Stimulated activated CD4-positive, alpha-beta T cell treated with anti-CD3 and anti-CD28 coated beads, TNF-alpha, amount 100 ng/mL, for 1 hour (primary cell): ENCODE measurements around the gene RBMS1.
"Not testable (repeated sequence)": the region's sequence is repeated elsewhere in the genome, so short reads cannot be mapped to it uniquely, and the experiment has no call there.

Experiments used
- DNase-seq, 3 donors: peaks; one replicate each; pipeline ENCODE4 v3.0.0-alpha.2; 2020; ENCODE audit warnings: low read depth in 3 of 3, low spot score in 1 of 3

Gene RBMS1

GRCh38 chr2:160471950-160472349 is 21.7 kb downstream of the RBMS1 start:
- DNase-seq, result no peak

DNA sequence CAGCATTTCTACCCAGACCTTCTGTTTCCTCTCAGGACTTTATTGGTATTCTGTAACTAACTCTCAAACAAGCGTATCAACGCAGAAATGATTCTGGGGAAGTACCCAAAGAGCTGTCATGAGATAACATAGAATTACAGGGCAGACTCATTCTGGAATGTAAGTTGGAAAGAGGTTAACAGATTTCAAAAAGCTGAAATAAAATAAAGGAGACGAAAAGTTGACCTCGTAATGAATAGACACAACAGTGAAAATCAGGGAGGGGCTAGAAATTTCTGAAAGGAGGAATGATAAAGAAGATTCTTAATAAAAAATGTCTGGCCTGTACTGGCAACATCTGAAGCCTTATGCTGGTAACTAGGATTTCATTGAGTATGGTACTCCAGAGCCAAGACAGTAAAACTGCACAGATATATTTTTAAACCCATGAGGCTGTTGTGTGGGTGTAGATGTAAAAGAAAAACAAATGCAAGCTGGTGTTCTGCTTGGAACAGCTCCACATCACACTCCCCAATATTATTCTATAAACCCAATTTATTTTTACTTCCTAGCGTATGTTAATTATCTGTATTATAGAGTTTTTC is 23.9 kb downstream of the RBMS1 start:
- no peak for DNase-seq

DNA sequence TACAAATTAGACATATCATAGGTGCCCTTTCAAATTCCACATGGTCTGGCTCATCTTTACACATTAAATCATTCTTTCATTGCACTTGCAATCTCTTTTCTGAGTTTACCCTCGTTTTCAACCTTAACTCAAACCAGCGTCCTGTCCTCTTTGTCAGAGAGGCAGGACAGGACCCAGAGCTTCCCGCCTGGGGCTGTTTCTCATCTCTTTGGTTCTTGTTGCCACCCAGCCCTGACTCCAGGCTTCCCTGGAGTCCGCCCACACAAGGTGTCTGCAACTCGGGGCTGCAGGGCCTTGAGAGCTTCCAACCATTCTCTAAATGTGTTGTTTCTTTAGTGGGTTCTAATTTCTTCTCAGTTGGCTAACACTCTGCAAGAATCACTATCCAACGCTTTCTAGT is 24.4 kb downstream of the RBMS1 start:
- DNase-seq, result no peak

DNA sequence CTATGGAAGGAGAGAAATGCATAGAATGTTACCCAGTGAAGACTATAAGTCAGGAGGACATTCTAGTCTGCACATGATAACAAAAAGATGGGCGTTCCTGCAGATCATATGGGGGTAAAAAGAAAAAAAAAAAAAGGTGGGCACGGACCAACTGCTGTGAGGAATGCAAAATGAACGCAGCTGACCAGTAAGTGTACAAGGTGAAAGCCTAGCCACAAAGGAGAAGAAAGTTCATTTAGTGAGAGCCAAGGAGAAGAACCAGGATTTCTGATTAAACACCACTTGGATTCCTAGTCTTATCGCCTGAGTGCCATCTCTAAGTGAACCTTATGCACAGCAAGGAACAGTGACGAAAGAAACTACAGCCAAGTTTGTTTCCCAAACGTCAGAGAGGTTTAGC is 26.5 kb downstream of the RBMS1 start:
- no peak for DNase-seq

GRCh38 chr2:160465406-160465805 is 28.2 kb downstream of the RBMS1 start:
- no peak for DNase-seq

- DNase-seq, result no peak
Observed at GRCh38 chr2:160465002-160465401, 28.6 kb downstream of the RBMS1 start.

DNA sequence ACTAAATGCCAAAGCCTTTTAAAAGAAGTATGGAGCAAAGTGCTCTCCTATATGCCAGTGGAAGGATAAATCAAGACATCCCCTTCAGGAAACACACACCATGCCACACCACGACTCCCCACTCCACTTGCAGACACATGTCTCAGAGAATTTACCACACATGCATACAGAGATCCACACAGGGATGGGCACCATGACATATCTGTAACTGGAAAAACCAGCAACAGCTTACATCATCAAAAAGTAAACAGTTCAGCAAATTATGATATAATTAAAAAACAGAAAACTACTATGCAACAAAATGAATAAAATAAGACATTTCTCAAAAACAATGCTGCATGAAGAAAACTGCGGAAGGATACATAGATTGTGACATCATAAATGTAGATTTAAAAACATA is 29.6 kb downstream of the RBMS1 start:
- DNase-seq, result no peak

DNA sequence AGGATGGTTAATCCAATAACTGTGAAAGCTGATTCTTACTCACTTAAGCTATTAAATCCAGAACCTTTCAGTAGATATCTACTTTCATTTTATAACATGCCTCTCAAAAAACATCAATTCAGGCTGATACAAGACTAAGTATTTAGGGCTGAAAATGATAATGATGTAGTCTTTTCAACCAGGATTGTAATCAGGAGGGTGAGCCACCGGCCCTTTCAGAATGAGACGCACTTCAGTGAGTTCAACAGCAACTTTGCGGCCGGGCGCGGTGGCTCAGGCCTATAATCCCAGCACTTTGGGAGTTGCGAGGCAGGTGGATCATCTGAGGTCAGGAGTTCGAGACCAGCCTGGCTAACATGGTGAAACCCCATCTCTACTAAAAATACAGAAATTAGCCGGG is 30.4 kb downstream of the RBMS1 start:
- DNase-seq, result no peak

- no peak for DNase-seq
Observed at GRCh38 chr2:160460333-160460731, 33.3 kb downstream of the RBMS1 start.

DNA sequence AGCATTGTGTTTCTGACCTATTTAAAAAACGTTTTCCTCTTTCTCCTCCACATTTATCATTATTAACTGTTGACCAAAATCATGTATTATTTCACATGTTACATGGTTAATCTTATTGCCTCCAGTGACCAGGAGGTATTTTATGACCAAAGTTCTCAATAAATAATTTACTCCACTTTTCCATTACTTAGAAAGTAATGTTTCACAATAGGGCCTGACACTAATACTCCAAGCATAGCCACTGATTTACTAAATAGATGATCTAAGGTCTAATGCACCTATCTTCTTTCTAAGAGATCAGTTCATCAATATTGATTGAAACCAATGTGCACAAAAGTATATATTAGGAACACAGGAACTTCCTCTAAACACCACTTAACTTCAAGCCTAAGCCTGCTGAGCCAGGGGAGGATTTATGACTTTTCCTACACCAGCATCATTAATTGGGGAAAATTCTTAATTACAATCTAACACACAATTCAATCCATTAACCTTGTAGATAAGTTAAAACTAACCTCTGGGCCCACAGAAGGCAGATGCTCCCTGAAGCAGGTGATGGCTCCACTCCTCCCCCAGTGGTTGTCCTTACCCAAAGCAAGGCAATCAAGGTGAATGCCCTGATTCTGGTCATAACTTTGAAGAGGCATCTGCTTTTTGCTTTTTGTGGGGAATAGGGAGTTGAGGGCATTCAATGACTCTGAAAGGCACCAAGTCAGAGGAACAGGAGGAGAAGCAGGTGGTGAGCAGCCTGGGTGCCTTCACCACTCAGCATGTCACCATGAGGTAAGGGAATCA is 33.9 kb downstream of the RBMS1 start:
- DNase-seq, result no peak

DNA sequence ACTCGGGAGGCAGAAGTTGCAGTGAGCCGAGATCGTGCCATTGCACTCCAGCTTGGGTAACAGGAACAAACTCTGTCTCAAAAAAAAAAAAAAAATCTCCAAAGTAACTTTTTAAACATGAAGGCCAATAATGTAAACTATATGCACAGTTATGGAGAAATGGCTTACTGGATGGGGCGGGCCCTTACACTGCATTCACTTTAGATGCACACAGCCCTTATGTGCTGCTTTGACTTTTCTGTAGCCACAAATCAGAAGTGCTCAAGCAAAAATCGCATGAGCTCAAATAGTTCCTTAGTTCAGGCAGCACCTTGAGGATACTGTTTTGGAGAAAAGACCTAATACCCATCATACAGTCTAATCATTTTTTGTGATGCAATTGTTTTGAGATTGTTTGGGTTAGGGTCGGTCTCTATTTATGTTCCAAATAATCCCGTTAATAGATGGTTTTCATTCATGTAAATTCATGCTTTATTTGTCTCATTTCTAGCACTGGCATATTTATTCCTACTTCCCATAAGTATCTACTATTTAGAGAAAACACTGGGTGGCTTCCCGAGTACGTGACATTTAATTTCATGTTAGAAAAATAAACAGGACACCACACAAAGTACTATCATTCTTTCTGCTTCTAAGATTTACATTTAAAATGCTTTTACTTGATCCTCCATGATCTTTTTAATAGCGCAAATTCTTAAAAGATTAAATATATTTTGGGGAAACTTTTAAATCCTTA is 34.7 kb downstream of the RBMS1 start:
- no peak for DNase-seq

GRCh38 chr2:160457588-160457987 is 36.0 kb downstream of the RBMS1 start:
- no peak for DNase-seq

GRCh38 chr2:160454070-160454797 is 39.4 kb downstream of the RBMS1 start:
- DNase-seq, result no peak

GRCh38 chr2:160453111-160453820 is 40.3 kb downstream of the RBMS1 start:
- DNase-seq, result no peak

- no peak for DNase-seq
Observed at GRCh38 chr2:160450486-160450885, 43.1 kb downstream of the RBMS1 start.

- not testable (repeated sequence) for DNase-seq
Observed at GRCh38 chr2:160448821-160449220, 44.8 kb downstream of the RBMS1 start.

GRCh38 chr2:160445673-160446072 is 47.9 kb downstream of the RBMS1 start:
- DNase-seq, result no peak

DNA sequence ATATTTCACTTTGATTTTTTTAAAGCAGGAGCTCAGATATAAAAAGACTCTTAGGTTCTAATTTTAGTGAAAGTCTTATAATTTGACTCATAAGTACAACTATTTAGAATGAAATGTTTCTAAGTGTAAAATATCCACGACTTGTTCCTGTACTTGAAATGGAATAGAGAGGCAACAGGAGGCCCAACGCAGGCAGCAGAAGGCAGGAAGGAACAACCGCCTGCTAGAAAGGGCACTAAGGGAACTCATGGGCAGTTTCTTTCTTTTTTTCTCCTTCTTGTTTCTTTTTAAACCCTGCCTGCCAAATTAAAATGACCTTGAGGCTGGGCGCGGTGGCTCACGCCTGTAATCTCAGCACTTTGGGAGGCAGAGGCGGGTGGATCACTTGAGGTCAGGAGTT is 51.0 kb downstream of the RBMS1 start:
- no peak for DNase-seq

- DNase-seq, result no peak
Observed at GRCh38 chr2:160440888-160441287, 52.7 kb downstream of the RBMS1 start.

DNA sequence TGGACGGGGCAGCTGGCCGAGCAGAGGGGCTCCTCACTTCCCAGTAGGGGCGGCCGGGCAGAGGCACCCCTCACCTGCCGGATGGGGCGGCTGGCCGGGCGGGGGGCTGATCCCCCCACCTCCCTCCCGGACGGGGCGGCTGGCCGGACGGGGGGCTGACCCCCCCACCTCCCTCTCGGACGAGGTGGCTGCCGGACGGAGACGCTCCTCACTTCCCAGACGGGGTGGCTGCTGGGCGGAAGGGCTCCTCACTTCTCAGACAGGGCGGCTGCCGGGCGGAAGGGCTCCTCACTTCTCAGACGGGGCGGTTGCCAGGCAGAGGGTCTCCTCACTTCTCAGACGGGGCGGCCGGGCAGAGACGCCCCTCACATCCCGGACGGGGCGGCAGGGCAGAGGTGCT is 54.6 kb downstream of the RBMS1 start:
- not testable (repeated sequence) for DNase-seq

DNA sequence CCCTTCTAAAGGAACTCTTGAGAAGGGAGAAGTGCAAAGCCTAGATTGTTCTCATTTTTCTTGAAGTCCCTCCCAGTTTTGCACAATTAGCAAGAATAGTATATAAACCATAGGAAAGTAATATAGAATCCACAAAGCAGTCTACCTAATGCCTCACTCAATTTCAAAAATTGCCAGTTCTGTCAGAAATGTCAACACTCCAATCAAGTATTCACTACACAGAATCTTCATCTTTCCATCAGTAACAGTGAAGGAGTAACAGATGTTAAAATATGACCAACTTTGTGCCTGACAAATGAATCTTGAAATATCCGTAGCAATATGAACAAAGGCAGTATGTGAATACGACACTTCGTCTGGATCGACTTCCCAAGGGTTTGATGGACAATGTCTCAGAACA is 56.3 kb downstream of the RBMS1 start:
- DNase-seq, result no peak
